PC-3 (cell line): ENCODE results near the gene NEO1.

Experiments
- CTCF ChIP-seq: fragments of 300-600 bp; sonication (generic); conservative IDR thresholded peaks from 2 replicates; pipeline ENCODE4 v1.5.1; 2017; ENCODE audit warnings: antibody characterized with exemption, low read depth, mild to moderate bottlenecking, low read length
- EZH2 ChIP-seq: fragments of 300-600 bp; sonication (generic); IDR thresholded peaks from one replicate; pipeline ENCODE4 v1.6.1; 2017; ENCODE audit warnings: antibody characterized with exemption, mild to moderate bottlenecking, low read length; ENCODE audit not compliant: unreplicated experiment
- EZH2phosphoT487 ChIP-seq: fragments of 300-600 bp; sonication (generic); IDR thresholded peaks from 2 replicates; pipeline ENCODE4 v1.6.1; 2018; ENCODE audit warnings: mild to moderate bottlenecking, antibody characterized with exemption, low read length, borderline replicate concordance

- no peak for TF ChIP-seq CTCF
- TF ChIP-seq EZH2phosphoT487 = no peak
- no peak for TF ChIP-seq EZH2
These were observed 4.4 kb upstream of the NEO1 start for GRCh38 chr15:73047882-73048281.
